NB4 (cell line): Measurements from ENCODE around the gene SLC31A1.

Source experiments
- DNase-seq: peaks from one replicate; pipeline ENCODE4 v3.0.0; 2010; ENCODE audit warnings: low read depth
- H3K4me3 ChIP-seq: one replicate; pipeline ENCODE4 v1.5.1; 2011; ENCODE audit warnings: mild to moderate bottlenecking, low read depth, low read length, moderate library complexity
- MYC ChIP-seq: IDR thresholded peaks from 2 replicates; pipeline ENCODE4 v1.6.1; 2011; ENCODE audit warnings: low read depth, low read length
- POLR2A ChIP-seq: IDR thresholded peaks from 2 replicates; pipeline ENCODE4 v1.6.1; 2011; ENCODE audit warnings: mild to moderate bottlenecking; ENCODE audit not compliant: insufficient read length; ENCODE audit errors: extremely low read depth
- TF ChIP-seq, protein P1 (sequence below): IDR thresholded peaks from one replicate; pipeline ENCODE4 v1.5.1; 2012; ENCODE audit warnings: low read depth, low read length
- TF ChIP-seq, protein P2 (sequence below): IDR thresholded peaks from 2 replicates; pipeline ENCODE4 v1.6.1; 2011; ENCODE audit warnings: low read depth, low read length

The SLC31A1 gene

DNA sequence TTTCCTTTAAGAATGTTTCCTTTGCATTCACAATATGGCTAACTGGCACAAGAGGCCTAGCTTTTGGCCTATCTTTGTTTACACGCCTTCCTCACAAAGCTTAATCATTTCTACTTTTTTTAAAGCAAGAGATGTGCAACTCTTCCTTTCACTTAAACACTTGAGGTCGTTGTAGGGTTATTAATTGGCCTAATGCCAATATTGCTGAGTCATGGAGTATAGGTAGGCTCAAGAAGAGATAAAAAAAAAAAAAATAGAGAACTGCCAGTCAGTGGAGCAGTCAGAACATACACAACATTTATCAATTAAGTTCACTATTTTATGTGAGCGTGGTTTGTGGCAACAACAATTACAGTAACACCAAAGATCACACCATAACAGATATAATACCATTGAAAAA lies 6.2 kb upstream of the SLC31A1 start:
- TF ChIP-seq, protein P1, sequence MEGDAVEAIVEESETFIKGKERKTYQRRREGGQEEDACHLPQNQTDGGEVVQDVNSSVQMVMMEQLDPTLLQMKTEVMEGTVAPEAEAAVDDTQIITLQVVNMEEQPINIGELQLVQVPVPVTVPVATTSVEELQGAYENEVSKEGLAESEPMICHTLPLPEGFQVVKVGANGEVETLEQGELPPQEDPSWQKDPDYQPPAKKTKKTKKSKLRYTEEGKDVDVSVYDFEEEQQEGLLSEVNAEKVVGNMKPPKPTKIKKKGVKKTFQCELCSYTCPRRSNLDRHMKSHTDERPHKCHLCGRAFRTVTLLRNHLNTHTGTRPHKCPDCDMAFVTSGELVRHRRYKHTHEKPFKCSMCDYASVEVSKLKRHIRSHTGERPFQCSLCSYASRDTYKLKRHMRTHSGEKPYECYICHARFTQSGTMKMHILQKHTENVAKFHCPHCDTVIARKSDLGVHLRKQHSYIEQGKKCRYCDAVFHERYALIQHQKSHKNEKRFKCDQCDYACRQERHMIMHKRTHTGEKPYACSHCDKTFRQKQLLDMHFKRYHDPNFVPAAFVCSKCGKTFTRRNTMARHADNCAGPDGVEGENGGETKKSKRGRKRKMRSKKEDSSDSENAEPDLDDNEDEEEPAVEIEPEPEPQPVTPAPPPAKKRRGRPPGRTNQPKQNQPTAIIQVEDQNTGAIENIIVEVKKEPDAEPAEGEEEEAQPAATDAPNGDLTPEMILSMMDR: no peak
- TF ChIP-seq MYC: no peak
- TF ChIP-seq POLR2A: no peak
- TF ChIP-seq, protein P2, sequence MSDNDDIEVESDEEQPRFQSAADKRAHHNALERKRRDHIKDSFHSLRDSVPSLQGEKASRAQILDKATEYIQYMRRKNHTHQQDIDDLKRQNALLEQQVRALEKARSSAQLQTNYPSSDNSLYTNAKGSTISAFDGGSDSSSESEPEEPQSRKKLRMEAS: no peak
- no peak overlapping the region for H3K4me3 ChIP-seq
- peak; percentile 6 for DNase-seq

DNA sequence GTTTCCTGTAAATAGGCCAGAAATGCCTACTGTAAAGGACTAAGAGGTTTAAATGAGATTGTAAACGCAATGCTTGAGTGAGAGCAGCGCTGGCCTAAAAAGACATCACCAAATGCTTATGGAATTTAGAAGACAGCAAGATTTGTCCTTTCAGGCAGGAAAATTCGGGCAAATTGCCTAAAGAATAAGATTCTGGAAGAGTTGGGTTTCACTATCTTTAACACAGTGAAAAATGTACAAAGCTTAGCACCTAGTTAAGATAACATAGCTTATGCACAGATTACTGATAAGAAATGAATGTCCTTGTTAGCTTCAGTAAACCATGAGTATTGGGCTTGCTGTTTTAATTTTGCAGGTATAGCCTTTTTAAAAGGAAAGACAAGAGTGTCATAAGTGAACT lies 4.9 kb upstream of the SLC31A1 start:
- TF ChIP-seq MYC: no peak
- TF ChIP-seq, protein P2: no peak
- TF ChIP-seq, protein P1: no peak
- no peak for TF ChIP-seq POLR2A
- DNase-seq: no peak

DNA sequence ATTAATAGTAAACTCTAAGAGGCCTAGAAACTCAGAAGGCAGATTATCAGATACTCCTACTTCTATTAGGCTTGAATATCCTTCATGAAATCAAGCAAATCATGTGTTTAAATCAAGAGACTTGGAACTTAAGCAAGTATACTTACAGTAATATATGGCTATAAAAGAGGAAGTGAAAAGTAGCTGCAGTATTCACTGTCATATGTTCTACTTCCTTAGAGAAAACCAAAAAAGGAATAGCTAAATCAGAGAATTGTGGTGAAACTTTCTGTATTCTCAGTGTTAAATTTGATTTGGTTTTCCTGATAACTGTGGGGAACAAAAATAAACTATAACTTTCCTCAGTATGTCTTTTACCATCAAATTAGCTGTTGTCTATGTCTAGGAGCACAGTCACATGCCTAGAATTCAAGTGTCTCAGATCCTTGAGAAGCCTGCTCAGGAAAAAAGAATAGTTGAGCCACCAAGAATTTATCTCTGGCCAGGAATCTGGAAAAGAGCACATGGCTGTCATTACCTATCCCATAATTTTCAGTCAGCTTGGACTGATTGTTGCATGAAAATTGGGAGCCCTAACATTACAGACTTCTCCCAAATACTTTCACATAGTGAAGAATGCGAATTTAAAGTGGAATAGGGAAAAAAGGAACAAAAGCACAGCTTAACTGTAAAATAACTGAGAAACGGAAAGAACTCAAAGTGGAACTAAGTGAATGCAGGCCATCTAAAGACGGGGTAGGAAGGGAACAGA lies 2.0 kb upstream of the SLC31A1 start:
- peak overlapping the region; percentile 85 for H3K4me3 ChIP-seq
- TF ChIP-seq, protein P1: no peak
- TF ChIP-seq, protein P2: no peak
- TF ChIP-seq POLR2A (no peak), MYC (no peak)
- DNase-seq: peak; percentile 52

More for the DNA sequence above, 4.9 kb upstream of the SLC31A1 start:
- no peak overlapping the region for H3K4me3 ChIP-seq

DNA sequence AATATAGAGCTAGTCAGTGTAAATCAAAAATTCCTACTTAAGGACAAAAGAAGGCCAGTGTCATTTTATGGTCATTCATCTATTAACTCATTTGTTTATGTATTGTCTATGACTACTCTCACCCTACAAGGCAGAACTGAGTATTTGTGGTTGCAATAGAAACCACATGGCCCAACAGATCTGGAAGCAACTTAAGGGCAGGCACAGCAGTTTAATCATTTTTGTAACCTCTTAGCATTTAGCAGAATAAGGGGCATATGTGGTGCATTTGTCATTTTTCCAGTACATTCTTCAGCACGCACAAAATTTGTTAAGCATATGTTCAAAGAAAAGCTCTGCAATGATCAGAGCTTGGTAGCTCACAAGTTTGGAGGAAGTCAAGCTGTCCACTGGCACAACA lies 1.4 kb upstream of the SLC31A1 start:
- peak overlapping the region; percentile 85 for H3K4me3 ChIP-seq
- peak; percentile 63 for DNase-seq
- TF ChIP-seq, protein P2: 0 out of 2 replicates have a peak, but pooled peaks have one; percentile 27
- TF ChIP-seq POLR2A: no peak
- TF ChIP-seq, protein P1: no peak
- no peak for TF ChIP-seq MYC

DNA sequence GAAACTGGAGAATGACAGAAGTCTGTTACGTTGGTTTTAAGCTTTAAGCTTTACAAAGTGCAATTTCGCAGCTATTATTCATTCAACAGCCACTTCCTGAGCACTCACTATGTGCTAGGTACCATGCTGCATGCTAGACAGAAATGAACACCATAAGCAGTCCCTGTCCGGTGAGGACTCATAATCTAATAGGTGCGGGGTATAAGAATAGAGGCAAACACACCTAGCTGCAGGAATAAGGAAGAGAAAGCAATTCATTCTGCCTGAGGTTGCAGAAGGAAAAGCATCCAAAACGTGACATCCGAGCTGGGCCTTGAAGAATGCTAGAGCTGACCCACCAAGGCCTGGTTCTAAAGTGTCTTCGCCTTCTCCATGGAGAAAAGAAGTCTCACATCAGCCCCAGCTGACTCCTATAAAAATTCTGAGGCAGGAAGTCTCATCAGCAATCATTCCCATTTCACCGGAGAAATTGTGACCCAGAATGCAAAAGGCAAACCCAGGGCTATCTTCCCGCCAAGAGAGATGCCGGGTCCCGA lies 809 bp upstream of the SLC31A1 start:
- H3K4me3 ChIP-seq: peak overlapping the region; percentile 85
- no peak for DNase-seq
- TF ChIP-seq, protein P1: no peak
- TF ChIP-seq, protein P2: 0 out of 2 replicates have a peak, but pooled peaks have one; percentile 17
